Transverse colon (tissue), 4 donors: Measurements from ENCODE around the gene DCTN5.

Source experiments
- POLR2A ChIP-seq: fragments of 450-650 bp; IDR thresholded peaks from one replicate; pipeline ENCODE4 v1.6.1; 2016; ENCODE audit warnings: antibody characterized with exemption, mild to moderate bottlenecking, moderate library complexity
- POLR2AphosphoS5 ChIP-seq, 3 donors: sonication (generic); formaldehyde crosslinking; IDR thresholded peaks; one replicate each; pipeline ENCODE4 v1.6.1; 2016; ENCODE audit warnings: antibody characterized with exemption in 3 of 3
- TF ChIP-seq, protein P1 (sequence below), 5 experiments: fragments of 200-600 bp in 3 of 5; fragments of 450-650 bp in 2 of 5; sonication (generic) in 3 of 5; IDR thresholded peaks; 1 replicate in 2 of 5; 2 replicates in 3 of 5; pipeline ENCODE4 v1.5.1; 2016 to 2017; ENCODE audit warnings: antibody characterized with exemption in 5 of 5, inconsistent platforms in 3 of 5, mild to moderate bottlenecking in 2 of 5, moderate library complexity in 1 of 5

DNA sequence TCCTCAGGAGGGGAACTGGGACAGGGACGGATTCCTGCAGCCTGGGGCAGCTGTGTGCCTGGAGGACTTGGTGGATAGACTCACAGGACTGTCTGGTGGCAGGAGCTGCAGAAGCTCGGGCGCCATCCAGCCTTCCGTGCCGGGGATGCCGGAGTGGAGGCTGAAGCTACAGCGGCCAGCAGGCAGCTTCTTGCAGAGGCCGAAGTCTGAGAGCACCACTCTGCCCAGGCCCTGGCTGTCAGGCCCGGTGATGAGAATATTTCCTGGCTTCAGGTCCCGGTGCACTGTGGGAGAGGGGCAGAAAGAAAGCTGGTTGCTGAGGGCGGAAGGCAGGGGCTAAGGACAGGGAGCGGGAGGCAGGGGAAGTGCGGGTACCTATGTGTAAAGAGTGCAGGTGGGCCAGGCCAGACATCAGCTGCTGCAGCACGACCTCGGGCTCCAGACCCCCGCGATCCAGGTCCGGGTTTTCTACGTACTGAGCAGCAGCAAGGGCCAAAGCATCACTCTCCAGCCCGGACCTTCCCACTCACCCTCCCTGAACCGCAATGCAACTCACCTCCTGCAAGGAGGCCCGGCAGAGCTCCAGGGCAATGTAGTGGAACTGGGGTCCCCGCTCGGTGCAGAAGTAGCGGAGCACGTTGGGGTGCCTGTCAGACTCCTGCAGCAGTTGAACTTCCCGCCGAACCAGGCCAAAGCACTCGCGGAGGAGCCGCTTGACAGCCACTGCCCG, 53.5 kb downstream of the DCTN5 start:
- TF ChIP-seq, protein P1, sequence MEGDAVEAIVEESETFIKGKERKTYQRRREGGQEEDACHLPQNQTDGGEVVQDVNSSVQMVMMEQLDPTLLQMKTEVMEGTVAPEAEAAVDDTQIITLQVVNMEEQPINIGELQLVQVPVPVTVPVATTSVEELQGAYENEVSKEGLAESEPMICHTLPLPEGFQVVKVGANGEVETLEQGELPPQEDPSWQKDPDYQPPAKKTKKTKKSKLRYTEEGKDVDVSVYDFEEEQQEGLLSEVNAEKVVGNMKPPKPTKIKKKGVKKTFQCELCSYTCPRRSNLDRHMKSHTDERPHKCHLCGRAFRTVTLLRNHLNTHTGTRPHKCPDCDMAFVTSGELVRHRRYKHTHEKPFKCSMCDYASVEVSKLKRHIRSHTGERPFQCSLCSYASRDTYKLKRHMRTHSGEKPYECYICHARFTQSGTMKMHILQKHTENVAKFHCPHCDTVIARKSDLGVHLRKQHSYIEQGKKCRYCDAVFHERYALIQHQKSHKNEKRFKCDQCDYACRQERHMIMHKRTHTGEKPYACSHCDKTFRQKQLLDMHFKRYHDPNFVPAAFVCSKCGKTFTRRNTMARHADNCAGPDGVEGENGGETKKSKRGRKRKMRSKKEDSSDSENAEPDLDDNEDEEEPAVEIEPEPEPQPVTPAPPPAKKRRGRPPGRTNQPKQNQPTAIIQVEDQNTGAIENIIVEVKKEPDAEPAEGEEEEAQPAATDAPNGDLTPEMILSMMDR (IDR thresholded peaks at IDR 0.05), result no peak
- TF ChIP-seq POLR2A, result no peak
- no peak for TF ChIP-seq POLR2AphosphoS5 (IDR thresholded peaks at IDR 0.05)
